GM12878 (cell line): ENCODE measurements around the gene RAPGEF6.

Source experiments
- CEBPB ChIP-seq, 2 experiments: fragments of 150-350 bp in 1 of 2; IDR thresholded peaks; 2 replicates each; pipeline ENCODE4 v1.6.1; 2012 to 2014; ENCODE audit warnings: low read depth in 2 of 2, low read length in 2 of 2, borderline replicate concordance in 1 of 2, inconsistent platforms in 1 of 2
- ESRRA ChIP-seq: IDR thresholded peaks from 2 replicates; pipeline ENCODE4 v1.6.1; 2012; ENCODE audit warnings: mild to moderate bottlenecking, low read length, improper control_type of control experiment
- HDGF ChIP-seq: fragments of 450-650 bp; IDR thresholded peaks from 2 replicates; pipeline ENCODE4 v1.6.1; 2016; ENCODE audit warnings: antibody characterized with exemption
- NFIC ChIP-seq: IDR thresholded peaks from 2 replicates; pipeline ENCODE4 v1.6.1; 2012; ENCODE audit warnings: low read depth, mild to moderate bottlenecking, inconsistent platforms, low read length, moderate library complexity
- POLR2A ChIP-seq: IDR thresholded peaks from 2 replicates; pipeline ENCODE4 v1.6.1; 2011; ENCODE audit warnings: low read depth, mild to moderate bottlenecking, low read length
- POLR2AphosphoS5 ChIP-seq: IDR thresholded peaks from 2 replicates; pipeline ENCODE4 v1.6.1; 2011; ENCODE audit warnings: mild to moderate bottlenecking, low read length, inconsistent platforms
- SREBF2 ChIP-seq: IDR thresholded peaks from 2 replicates; pipeline ENCODE4 v1.6.1; 2012; ENCODE audit warnings: mild to moderate bottlenecking, low read length
- TCF7 ChIP-seq: IDR thresholded peaks from 2 replicates; pipeline ENCODE4 v1.6.1; 2014; ENCODE audit warnings: antibody characterized with exemption, borderline replicate concordance
- ZNF207 ChIP-seq: fragments of 450-650 bp; IDR thresholded peaks from 2 replicates; pipeline ENCODE4 v1.6.1; 2014; ENCODE audit warnings: antibody characterized with exemption, mild to moderate bottlenecking, borderline replicate concordance
- ZNF24 ChIP-seq: fragments of 450-650 bp; IDR thresholded peaks from 2 replicates; pipeline ENCODE4 v1.6.1; 2017; ENCODE audit warnings: antibody characterized with exemption, mild to moderate bottlenecking
- TF ChIP-seq, protein P1 (sequence below): IDR thresholded peaks from 2 replicates; pipeline ENCODE4 v1.6.1; 2012; ENCODE audit warnings: low read length, inconsistent platforms
- TF ChIP-seq, protein P2 (sequence below), 3 experiments: IDR thresholded peaks in 2 of 3; conservative IDR thresholded peaks in 1 of 3; 2 replicates each; pipeline ENCODE4 v1.5.1; 2011; ENCODE audit warnings: low read depth in 3 of 3, low read length in 3 of 3, mild to moderate bottlenecking in 3 of 3, control low read depth in 2 of 3, moderate library complexity in 2 of 3, inconsistent platforms in 1 of 3, mixed read lengths in 1 of 3; ENCODE audit not compliant: control insufficient read depth in 2 of 3, insufficient read depth in 1 of 3; ENCODE audit errors: extremely low read depth in 1 of 3
- TF ChIP-seq, protein P3 (sequence below): fragments of 450-650 bp; formaldehyde crosslinking; IDR thresholded peaks from 2 replicates; pipeline ENCODE4 v1.4.0; 2020; ENCODE audit warnings: mild to moderate bottlenecking, moderate library complexity

DNA sequence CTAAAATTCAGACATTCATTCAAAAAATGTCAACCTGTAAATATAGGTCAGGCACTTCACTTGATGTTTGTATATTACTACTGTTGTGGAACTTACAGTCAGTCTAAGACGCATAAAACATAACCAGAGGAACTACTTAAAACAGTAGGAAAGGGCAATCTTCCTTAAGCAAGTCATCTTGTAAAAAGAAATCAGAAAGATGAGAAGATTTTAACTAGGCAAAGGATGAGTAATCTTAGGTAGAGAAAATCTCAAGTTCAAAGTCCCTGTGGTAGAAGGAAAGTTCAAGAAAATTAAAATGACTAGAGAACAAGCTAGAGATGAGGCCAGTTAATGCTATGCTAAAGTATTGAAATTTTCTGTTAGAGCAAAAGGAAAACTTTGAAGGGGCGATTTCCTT, 152.4 kb downstream of the RAPGEF6 start:
- TF ChIP-seq CEBPB (IDR thresholded peaks at IDR 0.05; ENCODE audit: borderline replicate concordance in 1 of 2, low read depth in 2 of 2, low read length in 2 of 2), result no peak
- TF ChIP-seq POLR2A, result no peak
- TF ChIP-seq NFIC, result no peak
- TF ChIP-seq POLR2AphosphoS5, result no peak
- TF ChIP-seq TCF7, result no peak
- no peak for TF ChIP-seq ZNF207
- TF ChIP-seq, protein P1, sequence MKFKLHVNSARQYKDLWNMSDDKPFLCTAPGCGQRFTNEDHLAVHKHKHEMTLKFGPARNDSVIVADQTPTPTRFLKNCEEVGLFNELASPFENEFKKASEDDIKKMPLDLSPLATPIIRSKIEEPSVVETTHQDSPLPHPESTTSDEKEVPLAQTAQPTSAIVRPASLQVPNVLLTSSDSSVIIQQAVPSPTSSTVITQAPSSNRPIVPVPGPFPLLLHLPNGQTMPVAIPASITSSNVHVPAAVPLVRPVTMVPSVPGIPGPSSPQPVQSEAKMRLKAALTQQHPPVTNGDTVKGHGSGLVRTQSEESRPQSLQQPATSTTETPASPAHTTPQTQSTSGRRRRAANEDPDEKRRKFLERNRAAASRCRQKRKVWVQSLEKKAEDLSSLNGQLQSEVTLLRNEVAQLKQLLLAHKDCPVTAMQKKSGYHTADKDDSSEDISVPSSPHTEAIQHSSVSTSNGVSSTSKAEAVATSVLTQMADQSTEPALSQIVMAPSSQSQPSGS, result no peak
- TF ChIP-seq, protein P2, sequence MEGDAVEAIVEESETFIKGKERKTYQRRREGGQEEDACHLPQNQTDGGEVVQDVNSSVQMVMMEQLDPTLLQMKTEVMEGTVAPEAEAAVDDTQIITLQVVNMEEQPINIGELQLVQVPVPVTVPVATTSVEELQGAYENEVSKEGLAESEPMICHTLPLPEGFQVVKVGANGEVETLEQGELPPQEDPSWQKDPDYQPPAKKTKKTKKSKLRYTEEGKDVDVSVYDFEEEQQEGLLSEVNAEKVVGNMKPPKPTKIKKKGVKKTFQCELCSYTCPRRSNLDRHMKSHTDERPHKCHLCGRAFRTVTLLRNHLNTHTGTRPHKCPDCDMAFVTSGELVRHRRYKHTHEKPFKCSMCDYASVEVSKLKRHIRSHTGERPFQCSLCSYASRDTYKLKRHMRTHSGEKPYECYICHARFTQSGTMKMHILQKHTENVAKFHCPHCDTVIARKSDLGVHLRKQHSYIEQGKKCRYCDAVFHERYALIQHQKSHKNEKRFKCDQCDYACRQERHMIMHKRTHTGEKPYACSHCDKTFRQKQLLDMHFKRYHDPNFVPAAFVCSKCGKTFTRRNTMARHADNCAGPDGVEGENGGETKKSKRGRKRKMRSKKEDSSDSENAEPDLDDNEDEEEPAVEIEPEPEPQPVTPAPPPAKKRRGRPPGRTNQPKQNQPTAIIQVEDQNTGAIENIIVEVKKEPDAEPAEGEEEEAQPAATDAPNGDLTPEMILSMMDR (IDR thresholded peaks at IDR 0.05 in 2 of 3, conservative IDR thresholded peaks at IDR 0.05 in 1 of 3; ENCODE audit: control insufficient read depth in 2 of 3, extremely low read depth in 1 of 3, insufficient read depth in 1 of 3, low read depth in 3 of 3, low read length in 3 of 3), result no peak
- no peak for TF ChIP-seq HDGF
- TF ChIP-seq ESRRA, result no peak
- TF ChIP-seq SREBF2, result no peak
- TF ChIP-seq, protein P3, sequence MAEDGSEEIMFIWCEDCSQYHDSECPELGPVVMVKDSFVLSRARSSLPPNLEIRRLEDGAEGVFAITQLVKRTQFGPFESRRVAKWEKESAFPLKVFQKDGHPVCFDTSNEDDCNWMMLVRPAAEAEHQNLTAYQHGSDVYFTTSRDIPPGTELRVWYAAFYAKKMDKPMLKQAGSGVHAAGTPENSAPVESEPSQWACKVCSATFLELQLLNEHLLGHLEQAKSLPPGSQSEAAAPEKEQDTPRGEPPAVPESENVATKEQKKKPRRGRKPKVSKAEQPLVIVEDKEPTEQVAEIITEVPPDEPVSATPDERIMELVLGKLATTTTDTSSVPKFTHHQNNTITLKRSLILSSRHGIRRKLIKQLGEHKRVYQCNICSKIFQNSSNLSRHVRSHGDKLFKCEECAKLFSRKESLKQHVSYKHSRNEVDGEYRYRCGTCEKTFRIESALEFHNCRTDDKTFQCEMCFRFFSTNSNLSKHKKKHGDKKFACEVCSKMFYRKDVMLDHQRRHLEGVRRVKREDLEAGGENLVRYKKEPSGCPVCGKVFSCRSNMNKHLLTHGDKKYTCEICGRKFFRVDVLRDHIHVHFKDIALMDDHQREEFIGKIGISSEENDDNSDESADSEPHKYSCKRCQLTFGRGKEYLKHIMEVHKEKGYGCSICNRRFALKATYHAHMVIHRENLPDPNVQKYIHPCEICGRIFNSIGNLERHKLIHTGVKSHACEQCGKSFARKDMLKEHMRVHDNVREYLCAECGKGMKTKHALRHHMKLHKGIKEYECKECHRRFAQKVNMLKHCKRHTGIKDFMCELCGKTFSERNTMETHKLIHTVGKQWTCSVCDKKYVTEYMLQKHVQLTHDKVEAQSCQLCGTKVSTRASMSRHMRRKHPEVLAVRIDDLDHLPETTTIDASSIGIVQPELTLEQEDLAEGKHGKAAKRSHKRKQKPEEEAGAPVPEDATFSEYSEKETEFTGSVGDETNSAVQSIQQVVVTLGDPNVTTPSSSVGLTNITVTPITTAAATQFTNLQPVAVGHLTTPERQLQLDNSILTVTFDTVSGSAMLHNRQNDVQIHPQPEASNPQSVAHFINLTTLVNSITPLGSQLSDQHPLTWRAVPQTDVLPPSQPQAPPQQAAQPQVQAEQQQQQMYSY, result no peak
- TF ChIP-seq ZNF24, result no peak
